Adrenal gland (tissue), 12 donors: Measurements from ENCODE around the gene CHKA. TPM values are rescaled to one million over a fixed set of nuclear protein-coding genes. Genes with fewer than 3 reads are reported as not detected.
A peak's percentile ranks its signal among the peaks of the same experiment; 100 is the strongest.

ENCODE experiments used
- DNase-seq, 7 donors: peaks; one replicate each; pipeline ENCODE4 v3.0.0-alpha.2; 2019 to 2020
- H3K27ac ChIP-seq, 5 donors: fragments of 200-600 bp; sonication (generic) in 4 of 5; 1 replicate in 3 of 5; 2 replicates in 2 of 5; pipeline versions ENCODE4 v1.5.1 to v1.8.0; 2016 to 2020; ENCODE audit warnings: mild to moderate bottlenecking in 1 of 5
- H3K27me3 ChIP-seq: fragments of 200-600 bp; 2 replicates; pipeline ENCODE4 v1.8.0; 2021
- H3K36me3 ChIP-seq, 2 donors: fragments of 200-600 bp; replicated peaks in 1 of 2; 1 replicate in 1 of 2; 2 replicates in 1 of 2; pipeline versions ENCODE4 v1.5.1 to v1.8.0; 2018 to 2022
- H3K4me1 ChIP-seq, 2 donors: fragments of 200-600 bp; replicated peaks in 1 of 2; 1 replicate in 1 of 2; 2 replicates in 1 of 2; pipeline versions ENCODE4 v1.5.1 to v1.8.0; 2018 to 2021
- H3K4me3 ChIP-seq, 4 donors: fragments of 200-600 bp; sonication (generic) in 3 of 4; one replicate each; pipeline ENCODE4 v1.5.1; 2016 to 2018
- H3K9me3 ChIP-seq, 3 donors: fragments of 200-600 bp; sonication (generic) in 1 of 3; replicated peaks in 1 of 3; 1 replicate in 2 of 3; 2 replicates in 1 of 3; pipeline versions ENCODE4 v1.5.1 to v1.8.0; 2016 to 2021
- POLR2A ChIP-seq, 2 donors: fragments of 450-650 bp; IDR thresholded peaks; one replicate each; pipeline ENCODE4 v1.6.1; 2017; ENCODE audit warnings: antibody characterized with exemption in 2 of 2, mild to moderate bottlenecking in 2 of 2, moderate library complexity in 1 of 2
- WGBS, 4 donors: extraction: QIAGEN DNeasy Blood & Tissue Kit in 2 of 4; methylation state at CpG; one replicate each; pipeline versions ENCODE4 v1.1.5 to v1.1.7; 2013 to 2017; 5-methylcytosine and 5-hydroxymethylcytosine counted together
- intact Hi-C, 2 donors: fragments of 100-400 bp; cut with DNase I; formaldehyde crosslinking; loops; one replicate each; pipeline versions ENCODE4 v1.14.1 to v1.15.0; 2022 to 2023
- polyA plus RNA-seq, 3 donors: library from polyadenylated mRNA; stranded (reverse); fragments of 200-250 nt in 2 of 3; fragments of 350-450 nt in 1 of 3; fragmentation: Illumina TruSeq in 1 of 3; extraction: RNeasy Lipid Tissue Mini Kit (QIAGEN cat#74804) in 1 of 3; gene quantifications; one replicate each; pipeline ENCODE4 v1.2.3, GENCODE V29; 2013 to 2014
- total RNA-seq, 9 donors: library from RNA; depleted of rRNA in 4 of 9; stranded (reverse); fragments of >200 nt in 4 of 9; fragments of 120-200 nt in 1 of 9; fragmentation: NEBNext Ultra II Directional in 1 of 9; extraction: Animal tissue kit (Norgen Biotek cat#: 25700) in 1 of 9; gene quantifications; one replicate each; pipeline versions ENCODE4 v1.1.0 to v1.2.4, GENCODE V29; 2013 to 2023
- TF ChIP-seq, protein P1 (sequence below), 6 experiments: fragments of 450-650 bp in 4 of 6; fragments of 200-600 bp in 2 of 6; sonication (generic) in 1 of 6; IDR thresholded peaks; 1 replicate in 5 of 6; 2 replicates in 1 of 6; pipeline versions ENCODE4 v1.5.1 to v1.8.0; 2016 to 2021; ENCODE audit warnings: antibody characterized with exemption in 6 of 6, mild to moderate bottlenecking in 2 of 6, moderate library complexity in 1 of 6
- donor health status: healthy with polysubstance abuse.
- donor health status: Bipolar disorder and iron deficiency.
- donor health status: DM: yes; HTN: yes; CAD: no.
- donor health status: DM: no; HTN: no; CAD: no.
- donor health status: DM: no; HTN: no; CAD: no.
- donor health status: DM: yes; HTN: yes; CAD: no.

Gene CHKA
- total and polyA plus RNA-seq, 12 donors: 26.6 to 105 (median 54.6) TPM

DNA sequence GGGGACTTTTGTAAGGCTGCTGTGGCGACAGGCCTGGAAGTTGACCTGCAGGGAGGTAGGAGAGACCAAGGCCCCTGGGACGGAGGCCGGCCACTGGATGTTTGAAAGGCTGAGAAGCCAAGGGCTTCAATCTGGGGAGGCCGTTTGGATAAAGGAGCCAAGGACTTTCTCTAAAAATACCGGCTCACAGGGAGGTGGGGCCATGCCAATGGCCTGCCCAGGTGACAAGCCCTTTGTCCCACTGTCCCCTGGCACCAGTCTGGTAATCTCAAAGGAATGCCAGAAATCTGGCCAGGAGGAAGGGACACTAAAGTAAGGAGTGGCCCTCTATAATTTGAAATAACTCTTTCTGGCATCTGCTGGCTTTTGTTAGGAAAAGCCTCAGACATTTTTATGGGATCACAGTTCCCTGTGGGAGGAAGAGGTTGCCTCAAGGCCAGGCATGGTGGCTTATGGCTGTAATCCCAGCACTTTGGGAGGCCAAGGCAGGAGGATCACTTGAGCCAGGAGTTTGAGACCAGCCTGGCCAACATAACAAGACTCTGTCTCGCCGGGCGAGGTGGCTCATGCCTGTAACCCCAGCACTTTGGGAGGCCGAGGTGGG lies 1.9 kb upstream of the CHKA start:
- intact Hi-C loops: loop anchor here in 1 of 2 donors (5.0 kb wide), 1 partner anchor 86 kb away; the partner anchor contains the start of gene TCIRG1
- no peak overlapping the region for H3K4me3 ChIP-seq
- H3K27me3 ChIP-seq: no peaks in the 10 kb centered on the region
- 34 to 75% (median 63%) methylated on average over 5 to 9 of the region's 9 CpGs for WGBS, 4 donors
- H3K27ac ChIP-seq: peak overlapping the region in 3 of 5 donors; percentile 66 to 99 (median 80)
- peak in 6 of 7 donors; percentile 42 to 73 (median 62) for DNase-seq
- no peaks in the 10 kb centered on the region for H3K36me3 ChIP-seq
- no peaks in the 10 kb centered on the region for H3K9me3 ChIP-seq
- TF ChIP-seq, protein P1, sequence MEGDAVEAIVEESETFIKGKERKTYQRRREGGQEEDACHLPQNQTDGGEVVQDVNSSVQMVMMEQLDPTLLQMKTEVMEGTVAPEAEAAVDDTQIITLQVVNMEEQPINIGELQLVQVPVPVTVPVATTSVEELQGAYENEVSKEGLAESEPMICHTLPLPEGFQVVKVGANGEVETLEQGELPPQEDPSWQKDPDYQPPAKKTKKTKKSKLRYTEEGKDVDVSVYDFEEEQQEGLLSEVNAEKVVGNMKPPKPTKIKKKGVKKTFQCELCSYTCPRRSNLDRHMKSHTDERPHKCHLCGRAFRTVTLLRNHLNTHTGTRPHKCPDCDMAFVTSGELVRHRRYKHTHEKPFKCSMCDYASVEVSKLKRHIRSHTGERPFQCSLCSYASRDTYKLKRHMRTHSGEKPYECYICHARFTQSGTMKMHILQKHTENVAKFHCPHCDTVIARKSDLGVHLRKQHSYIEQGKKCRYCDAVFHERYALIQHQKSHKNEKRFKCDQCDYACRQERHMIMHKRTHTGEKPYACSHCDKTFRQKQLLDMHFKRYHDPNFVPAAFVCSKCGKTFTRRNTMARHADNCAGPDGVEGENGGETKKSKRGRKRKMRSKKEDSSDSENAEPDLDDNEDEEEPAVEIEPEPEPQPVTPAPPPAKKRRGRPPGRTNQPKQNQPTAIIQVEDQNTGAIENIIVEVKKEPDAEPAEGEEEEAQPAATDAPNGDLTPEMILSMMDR (IDR thresholded peaks at IDR 0.05): no peak
- TF ChIP-seq POLR2A (IDR thresholded peaks at IDR 0.05): no peak
- peaks cover 42 to 43% of the 10 kb centered on the region in 2 donors for H3K4me1 ChIP-seq

DNA sequence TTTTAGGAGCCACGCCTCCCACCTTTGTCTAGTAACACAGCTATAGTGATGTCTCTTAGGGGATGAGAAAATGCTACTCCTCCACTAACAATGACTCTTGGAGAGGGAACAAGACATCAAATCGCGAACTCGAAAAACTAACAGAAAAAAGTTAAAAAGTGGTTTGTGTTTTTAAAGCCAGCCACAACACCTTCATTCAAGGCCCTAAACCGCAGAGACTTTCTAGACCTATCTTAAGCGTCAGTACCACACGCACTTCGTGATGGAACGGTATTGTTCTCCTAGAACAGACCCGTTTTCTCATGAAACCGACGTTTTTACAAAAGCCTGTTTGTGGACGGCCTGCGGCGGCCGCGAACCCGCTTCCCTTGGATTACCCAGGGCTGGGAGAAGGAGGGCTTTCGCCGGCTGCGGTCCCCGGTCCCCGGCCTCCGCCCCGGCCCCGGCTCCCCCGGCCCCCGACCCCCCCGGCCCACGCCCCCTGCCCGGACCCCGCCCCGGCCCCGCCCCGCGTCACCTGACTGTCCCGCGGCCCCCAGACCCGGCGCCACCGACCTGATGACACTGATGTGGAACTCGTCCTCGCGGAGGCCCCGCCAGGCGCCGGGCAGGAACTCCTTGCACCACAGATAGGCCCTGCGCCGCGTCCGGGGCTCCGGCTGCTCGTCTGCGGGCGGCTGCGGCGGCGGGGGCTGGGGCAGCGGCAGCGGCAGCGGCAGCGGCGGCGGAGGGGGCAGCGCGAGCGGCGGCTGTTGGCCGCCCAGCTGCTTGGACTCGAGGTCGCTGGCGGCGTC lies 718 bp downstream of the CHKA start:
- WGBS, 4 donors: 1 to 3% (median 1%) methylated on average over 13 to 68 of the region's 73 CpGs
- peak; percentile 71 to 82 (median 78) for DNase-seq
- peak overlapping the region in 3 of 4 donors; percentile 35 to 89 (median 69) for H3K4me3 ChIP-seq
- no peaks in the 10 kb centered on the region for H3K27me3 ChIP-seq
- H3K4me1 ChIP-seq: peaks cover 33 to 55% of the 10 kb centered on the region in 2 donors
- TF ChIP-seq, protein P1 (IDR thresholded peaks at IDR 0.05): no peak
- no peak for TF ChIP-seq POLR2A (IDR thresholded peaks at IDR 0.05)
- H3K36me3 ChIP-seq: no peaks in the 10 kb centered on the region
- intact Hi-C loops: loop anchor here in 1 of 2 donors (5.0 kb wide), 1 partner anchor 83 kb away; the partner anchor contains the start of gene TCIRG1
- H3K9me3 ChIP-seq: no peaks in the 10 kb centered on the region
- peak overlapping the region in 4 of 5 donors; percentile 99 to 100 (median 100) for H3K27ac ChIP-seq

DNA sequence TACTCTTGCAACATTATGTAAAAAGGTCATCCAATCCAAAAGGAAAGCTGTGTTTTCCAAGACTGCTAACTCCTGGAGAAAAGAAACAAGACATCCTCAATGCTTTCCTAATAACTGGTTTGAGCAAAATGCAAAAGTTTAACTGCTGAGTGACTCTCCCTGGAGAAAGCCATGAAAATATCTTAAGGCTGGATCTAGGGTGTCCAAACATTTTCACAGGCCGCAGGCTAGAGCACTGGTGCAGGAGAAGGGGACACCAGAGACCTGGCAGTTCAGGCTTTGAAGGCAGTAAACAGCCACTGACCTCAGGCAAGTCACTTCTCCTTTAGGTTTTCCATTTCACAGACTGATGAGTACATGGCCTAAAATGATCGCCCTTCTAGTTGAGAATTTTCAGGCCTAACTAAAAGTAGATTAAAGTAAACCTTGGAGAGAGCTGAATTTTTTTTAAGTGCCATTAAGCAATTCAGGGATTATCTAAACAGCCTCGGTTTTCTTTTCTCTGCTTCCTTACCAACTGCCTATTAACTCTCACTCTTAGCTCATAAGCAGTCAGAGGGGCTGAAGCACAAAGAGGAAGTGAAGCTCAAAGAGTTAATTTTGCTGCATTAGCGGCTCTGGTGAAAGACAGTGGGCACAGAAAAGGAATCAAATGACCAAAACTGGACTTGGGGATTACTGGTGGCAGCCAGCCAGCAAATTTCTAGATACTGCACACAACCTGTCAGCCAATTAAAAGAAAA lies 2.3 kb downstream of the CHKA start:
- H3K9me3 ChIP-seq: no peaks in the 10 kb centered on the region
- 20 to 22% (median 21%) methylated on average over 4 of the region's 4 CpGs for WGBS, 4 donors
- no peaks in the 10 kb centered on the region for H3K27me3 ChIP-seq
- H3K36me3 ChIP-seq: no peaks in the 10 kb centered on the region
- peak in 5 of 7 donors; percentile 45 to 76 (median 70) for DNase-seq
- peaks cover 42 to 66% of the 10 kb centered on the region in 2 donors for H3K4me1 ChIP-seq
- intact Hi-C loops: no loop called here
- peak overlapping the region in 1 of 4 donors; percentile 89 for H3K4me3 ChIP-seq
- H3K27ac ChIP-seq: peak overlapping the region; percentile 28 to 100 (median 99)
- TF ChIP-seq, protein P1 (IDR thresholded peaks at IDR 0.05): no peak
- TF ChIP-seq POLR2A (IDR thresholded peaks at IDR 0.05): peak in 1 of 2 donors; percentile 11
